ENCODE measurements around the gene GLA.

GLA gene

GRCh38 chrX:101395789-101396188 is 11.9 kb downstream of the GLA start:
- DNase-seq (ENCODE audit: low spot score): no peak

- DNase-seq (ENCODE audit: low spot score): no peak
These were observed 13.4 kb downstream of the GLA start for GRCh38 chrX:101394372-101394771.

- DNase-seq (ENCODE audit: low spot score): no peak
These were observed 14.0 kb downstream of the GLA start for GRCh38 chrX:101393530-101394305.

- DNase-seq (ENCODE audit: low spot score): no peak
These were observed 15.9 kb downstream of the GLA start for GRCh38 chrX:101391831-101392230.

GRCh38 chrX:101390664-101391525 is 16.8 kb downstream of the GLA start, which contains the start of gene RPL36A:
Gene RPL36A, plus strand, starts transcription at chrX:101391011. Its CDS starts 33 bp downstream, at chrX:101391044.
- peak; percentile 83 for DNase-seq (ENCODE audit: low spot score)

GRCh38 chrX:101388604-101389003 is 19.1 kb downstream of the GLA start:
- DNase-seq (ENCODE audit: low spot score): no peak

GRCh38 chrX:101386542-101386885 is 21.2 kb downstream of the GLA start:
- DNase-seq (ENCODE audit: low spot score): no peak

GRCh38 chrX:101385795-101386541 is 21.8 kb downstream of the GLA start, which contains the start of gene BTK:
Gene BTK, minus strand, starts transcription at chrX:101386191. Its CDS starts 10,907 bp downstream, at chrX:101375284.
- DNase-seq (ENCODE audit: low spot score): no peak

- DNase-seq (ENCODE audit: low spot score): no peak
These were observed 22.6 kb downstream of the GLA start for GRCh38 chrX:101385026-101385684.

- no peak for DNase-seq (ENCODE audit: low spot score)
These were observed 24.0 kb downstream of the GLA start for GRCh38 chrX:101383679-101384205.

- no peak for DNase-seq (ENCODE audit: low spot score)
These were observed 30.2 kb downstream of the GLA start for GRCh38 chrX:101377547-101377946.

GRCh38 chrX:101370888-101371504 is 36.7 kb downstream of the GLA start:
- DNase-seq (ENCODE audit: low spot score): no peak

GRCh38 chrX:101369687-101370086 is 38.0 kb downstream of the GLA start:
- no peak for DNase-seq (ENCODE audit: low spot score)

GRCh38 chrX:101368800-101369199 is 38.9 kb downstream of the GLA start:
- no peak for DNase-seq (ENCODE audit: low spot score)

- no peak for DNase-seq (ENCODE audit: low spot score)
These were observed 42.4 kb downstream of the GLA start for GRCh38 chrX:101365301-101365795.

GRCh38 chrX:101362757-101363156 is 45.0 kb downstream of the GLA start:
- no peak for DNase-seq (ENCODE audit: low spot score)

- no peak for DNase-seq (ENCODE audit: low spot score)
These were observed 45.6 kb downstream of the GLA start for GRCh38 chrX:101362116-101362515.

- DNase-seq (ENCODE audit: low spot score): no peak
These were observed 47.3 kb downstream of the GLA start for GRCh38 chrX:101360390-101360789.

- DNase-seq (ENCODE audit: low spot score): no peak
These were observed 47.8 kb downstream of the GLA start for GRCh38 chrX:101359966-101360365.

- DNase-seq (ENCODE audit: low spot score): no peak
These were observed 50.4 kb downstream of the GLA start for GRCh38 chrX:101357166-101357795.

- no peak for DNase-seq (ENCODE audit: low spot score)
These were observed 58.5 kb downstream of the GLA start for GRCh38 chrX:101349193-101349562.
